Dendritic cell treated with granulocyte-macrophage colony-stimulating factor and Interleukin-4, amounts not matched to agents 40 ng/mL and 50 ng/mL, for 4 days (primary cell): ENCODE results near the gene MACROD2.

Experiments
- H3K27ac Mint-ChIP-seq: one replicate; pipeline ENCODE4 v1.8.0; 2022; ENCODE audit warnings: mild to moderate bottlenecking, mixed read lengths
- H3K27me3 Mint-ChIP-seq: one replicate; pipeline ENCODE4 v1.8.0; 2022; ENCODE audit warnings: mild to moderate bottlenecking, mixed read lengths
- H3K36me3 Mint-ChIP-seq: one replicate; pipeline ENCODE4 v1.8.0; 2022; ENCODE audit warnings: low read depth, mixed read lengths
- H3K4me1 Mint-ChIP-seq: one replicate; pipeline ENCODE4 v1.8.0; 2022; ENCODE audit warnings: low read depth, mixed read lengths
- H3K4me3 Mint-ChIP-seq: one replicate; pipeline ENCODE4 v1.8.0; 2022; ENCODE audit warnings: mild to moderate bottlenecking, moderate library complexity, mixed read lengths
- H3K9me3 Mint-ChIP-seq: one replicate; pipeline ENCODE4 v1.8.0; 2022; ENCODE audit warnings: mixed read lengths
- intact Hi-C: fragments of 100-400 bp; cut with micrococcal nuclease; formaldehyde crosslinking; loops from one replicate; pipeline ENCODE4 v1.15.0; 2022

MACROD2 gene

DNA sequence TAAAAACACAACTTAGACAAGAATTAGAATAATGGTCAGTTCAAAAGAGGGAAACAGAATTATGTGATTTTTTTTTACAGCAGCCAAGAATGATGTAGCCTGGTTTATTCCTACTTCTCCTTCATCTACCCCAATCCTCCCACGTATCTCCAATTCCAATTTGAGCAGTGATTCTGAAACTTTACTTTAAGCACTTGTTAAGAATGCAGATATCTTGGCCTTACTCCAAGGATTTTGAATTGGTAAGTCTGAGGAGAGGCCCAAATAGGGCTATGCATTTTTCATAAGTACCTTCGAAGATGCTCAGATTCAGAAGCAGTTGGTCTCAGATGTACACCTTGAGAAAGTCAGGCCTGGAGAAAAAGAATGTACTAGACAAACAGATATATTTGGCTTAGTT is 575.5 kb downstream of the MACROD2 start:
- H3K9me3 Mint-ChIP-seq = peaks cover 10% of the 10 kb centered on the region
- H3K27ac Mint-ChIP-seq = no peak overlapping the region
- no peaks in the 10 kb centered on the region for H3K36me3 Mint-ChIP-seq
- no peaks in the 10 kb centered on the region for H3K27me3 Mint-ChIP-seq
- no peak overlapping the region for H3K4me3 Mint-ChIP-seq
- H3K4me1 Mint-ChIP-seq = no peaks in the 10 kb centered on the region
- intact Hi-C loops = no loop called here

DNA sequence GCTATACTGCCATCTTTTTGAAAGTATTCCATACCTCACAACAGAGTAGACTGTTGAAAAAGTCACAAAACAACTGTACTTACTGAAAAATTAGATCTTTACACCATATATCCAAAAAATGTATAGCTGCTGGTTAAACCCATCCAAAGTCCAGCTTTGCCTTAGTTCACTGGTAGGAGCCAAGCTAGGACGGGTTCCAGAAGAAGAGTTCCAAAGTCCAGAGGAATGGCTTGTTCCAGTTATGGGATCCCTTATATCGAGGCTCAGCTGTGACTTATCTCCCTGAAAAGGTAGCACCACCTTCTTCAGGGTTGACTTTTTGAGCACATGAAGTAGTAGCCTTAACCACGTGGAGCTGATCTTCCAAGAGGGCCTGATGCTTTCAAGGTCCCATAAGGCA is 578.4 kb downstream of the MACROD2 start:
- H3K9me3 Mint-ChIP-seq = peaks cover 6% of the 10 kb centered on the region
- no peaks in the 10 kb centered on the region for H3K27me3 Mint-ChIP-seq
- H3K36me3 Mint-ChIP-seq = no peaks in the 10 kb centered on the region
- no peak overlapping the region for H3K4me3 Mint-ChIP-seq
- no peaks in the 10 kb centered on the region for H3K4me1 Mint-ChIP-seq
- intact Hi-C loops = no loop called here
- no peak overlapping the region for H3K27ac Mint-ChIP-seq

DNA sequence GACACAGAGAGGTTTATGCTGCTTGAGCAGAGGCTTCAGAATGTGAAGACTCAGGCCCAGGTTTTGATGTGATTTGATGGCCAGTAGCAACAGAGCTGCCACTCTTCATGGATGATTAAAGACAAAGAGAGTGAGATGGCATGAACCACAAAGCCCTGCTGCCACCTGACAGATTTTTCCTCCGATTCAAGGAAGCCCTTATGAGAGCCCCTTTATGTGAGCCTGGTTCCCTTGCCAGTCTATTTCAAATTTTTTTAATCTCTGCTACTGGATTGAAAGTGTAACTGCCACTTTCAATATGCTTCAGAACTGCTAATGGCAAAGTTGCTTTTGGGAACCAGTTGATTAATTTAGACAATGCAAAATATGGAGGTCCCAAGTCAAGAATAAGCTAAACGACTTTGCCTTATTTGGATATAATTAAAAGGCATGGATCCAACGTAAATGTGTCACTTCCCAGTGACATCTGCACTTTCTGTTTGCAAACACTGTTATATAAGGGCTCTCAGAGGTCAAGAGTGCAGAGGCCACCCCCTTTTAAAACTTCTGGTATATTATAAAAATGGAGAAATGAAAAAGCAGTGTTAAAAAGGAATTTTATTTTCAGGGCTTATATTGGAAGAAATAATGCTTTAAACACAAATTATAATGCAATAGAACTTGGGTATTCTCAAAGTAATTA is 581.0 kb downstream of the MACROD2 start:
- H3K27ac Mint-ChIP-seq = no peak overlapping the region
- H3K4me3 Mint-ChIP-seq = no peak overlapping the region
- H3K27me3 Mint-ChIP-seq = no peaks in the 10 kb centered on the region
- intact Hi-C loops = no loop called here
- H3K36me3 Mint-ChIP-seq = no peaks in the 10 kb centered on the region
- H3K4me1 Mint-ChIP-seq = no peaks in the 10 kb centered on the region
- H3K9me3 Mint-ChIP-seq = peaks cover 8% of the 10 kb centered on the region

DNA sequence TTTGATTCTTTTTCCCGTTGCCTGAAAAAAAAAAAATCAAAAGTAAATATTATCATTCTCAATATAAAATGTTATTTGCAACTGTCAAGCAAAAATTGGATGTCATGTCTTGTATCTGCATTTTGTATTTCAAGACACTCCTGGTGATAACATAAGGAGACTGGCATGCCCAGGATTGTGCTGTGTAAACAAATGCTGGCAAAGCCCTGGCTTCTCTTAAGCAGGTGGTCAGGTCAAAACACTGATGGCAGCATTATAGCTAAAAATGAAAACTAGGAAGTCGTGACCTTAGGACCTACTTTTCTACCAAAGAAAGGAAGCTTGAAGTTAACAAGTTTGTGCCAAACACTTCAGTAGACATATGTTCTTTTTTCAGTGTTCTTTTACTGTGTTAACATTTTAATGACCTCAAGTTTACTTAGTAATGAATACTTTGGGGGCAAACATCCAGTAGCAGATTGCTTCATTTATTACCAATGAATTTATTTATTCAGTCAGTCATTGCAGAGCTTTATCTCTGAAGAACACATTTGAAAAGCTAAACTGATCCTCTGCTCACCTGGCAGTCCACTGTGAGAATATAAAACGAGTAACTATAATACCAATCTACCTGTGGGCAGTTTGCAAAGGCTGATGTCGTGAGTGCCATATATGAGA is 585.2 kb downstream of the MACROD2 start:
- Mint-ChIP-seq H3K4me3 (no peak overlapping the region), H3K27ac (no peak overlapping the region), H3K27me3 (no peaks in the 10 kb centered on the region), H3K4me1 (no peaks in the 10 kb centered on the region), H3K36me3 (no peaks in the 10 kb centered on the region), H3K9me3 (peaks cover 15% of the 10 kb centered on the region)
- intact Hi-C loops = no loop called here

DNA sequence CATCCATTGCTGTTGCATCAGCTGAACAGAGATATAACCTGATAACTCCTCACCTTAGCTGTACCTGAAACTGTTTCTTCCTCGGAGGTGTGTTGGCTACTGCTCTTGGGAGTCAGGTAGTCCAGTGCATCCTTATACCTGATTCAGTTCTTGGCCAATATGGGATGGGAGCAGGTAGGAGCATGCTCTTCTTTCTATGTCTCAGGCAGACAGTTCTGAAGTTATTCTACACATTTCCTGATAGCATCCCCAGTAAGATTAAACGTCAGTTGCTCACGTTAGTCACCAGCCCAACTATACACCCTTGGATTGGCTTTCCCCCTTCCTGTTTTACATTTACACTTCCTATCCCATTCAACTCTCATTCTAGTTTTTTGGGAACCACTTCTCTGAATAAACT is 586.4 kb downstream of the MACROD2 start:
- no peaks in the 10 kb centered on the region for H3K36me3 Mint-ChIP-seq
- H3K4me3 Mint-ChIP-seq = no peak overlapping the region
- H3K4me1 Mint-ChIP-seq = no peaks in the 10 kb centered on the region
- peaks cover 15% of the 10 kb centered on the region for H3K9me3 Mint-ChIP-seq
- no peaks in the 10 kb centered on the region for H3K27me3 Mint-ChIP-seq
- H3K27ac Mint-ChIP-seq = no peak overlapping the region
- intact Hi-C loops = no loop called here

DNA sequence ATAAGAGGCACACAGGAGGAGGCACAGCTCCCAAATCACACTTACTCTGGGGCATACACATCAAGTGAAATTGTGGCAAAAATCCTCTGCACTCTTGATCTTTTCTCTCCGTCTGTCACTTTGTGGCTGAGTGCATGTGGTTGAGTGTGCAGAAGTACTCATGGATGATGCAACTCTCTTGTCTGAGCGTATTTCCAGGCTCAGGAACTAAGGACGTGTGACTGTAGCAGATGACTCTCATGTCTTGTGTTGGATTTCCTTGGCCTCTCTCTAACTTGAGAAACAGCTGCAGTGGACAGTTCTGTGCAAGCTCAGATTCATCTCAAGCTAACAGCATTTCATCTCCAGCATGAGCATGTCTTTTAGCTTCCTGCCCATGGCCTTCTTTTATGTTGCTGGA is 587.5 kb downstream of the MACROD2 start:
- no peak overlapping the region for H3K27ac Mint-ChIP-seq
- no peak overlapping the region for H3K4me3 Mint-ChIP-seq
- H3K27me3 Mint-ChIP-seq = no peaks in the 10 kb centered on the region
- intact Hi-C loops = no loop called here
- H3K36me3 Mint-ChIP-seq = no peaks in the 10 kb centered on the region
- no peaks in the 10 kb centered on the region for H3K4me1 Mint-ChIP-seq
- H3K9me3 Mint-ChIP-seq = peaks cover 15% of the 10 kb centered on the region

DNA sequence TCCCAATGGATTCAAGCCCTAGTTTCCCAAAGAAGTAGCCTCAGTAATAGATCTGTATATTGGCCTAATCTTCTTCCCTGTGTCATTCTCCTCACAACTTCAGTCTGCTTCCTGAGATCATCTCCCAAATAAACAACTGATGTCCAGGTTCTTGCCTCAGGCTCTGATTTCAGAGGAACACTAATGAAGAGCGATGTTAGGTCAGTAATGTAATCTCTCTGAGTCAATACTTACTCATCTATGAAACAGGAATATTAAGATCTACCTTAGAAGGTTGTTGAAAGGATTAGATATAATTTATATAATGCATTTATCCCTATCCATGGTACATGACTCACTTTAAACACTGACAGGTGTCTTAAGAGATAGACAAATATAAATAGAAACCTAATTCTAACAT is 588.1 kb downstream of the MACROD2 start:
- Mint-ChIP-seq H3K27me3 (no peaks in the 10 kb centered on the region), H3K4me1 (no peaks in the 10 kb centered on the region), H3K9me3 (peaks cover 20% of the 10 kb centered on the region), H3K4me3 (no peak overlapping the region), H3K27ac (no peak overlapping the region), H3K36me3 (no peaks in the 10 kb centered on the region)
- intact Hi-C loops = no loop called here

DNA sequence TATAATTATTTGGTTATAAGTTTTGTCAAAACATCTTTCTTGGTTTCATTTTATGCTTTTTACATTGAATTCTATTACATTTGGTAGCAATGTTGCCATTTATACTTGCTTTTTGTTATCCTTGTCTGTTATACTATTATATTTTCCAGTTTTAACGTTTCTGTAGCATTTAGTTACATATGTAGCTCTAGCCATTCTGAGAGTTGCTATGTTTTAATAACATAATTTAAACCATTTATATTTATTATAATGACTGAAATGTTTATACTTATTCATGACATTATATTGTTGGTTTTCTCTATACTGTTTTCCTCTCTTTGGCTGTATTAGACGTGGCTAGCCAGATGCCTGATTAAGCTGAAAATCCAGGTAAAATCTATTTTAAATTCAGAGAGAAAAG is 594.1 kb downstream of the MACROD2 start:
- no peaks in the 10 kb centered on the region for H3K36me3 Mint-ChIP-seq
- intact Hi-C loops = no loop called here
- no peak overlapping the region for H3K4me3 Mint-ChIP-seq
- no peak overlapping the region for H3K27ac Mint-ChIP-seq
- H3K9me3 Mint-ChIP-seq = peaks cover 19% of the 10 kb centered on the region
- no peaks in the 10 kb centered on the region for H3K27me3 Mint-ChIP-seq
- no peaks in the 10 kb centered on the region for H3K4me1 Mint-ChIP-seq

DNA sequence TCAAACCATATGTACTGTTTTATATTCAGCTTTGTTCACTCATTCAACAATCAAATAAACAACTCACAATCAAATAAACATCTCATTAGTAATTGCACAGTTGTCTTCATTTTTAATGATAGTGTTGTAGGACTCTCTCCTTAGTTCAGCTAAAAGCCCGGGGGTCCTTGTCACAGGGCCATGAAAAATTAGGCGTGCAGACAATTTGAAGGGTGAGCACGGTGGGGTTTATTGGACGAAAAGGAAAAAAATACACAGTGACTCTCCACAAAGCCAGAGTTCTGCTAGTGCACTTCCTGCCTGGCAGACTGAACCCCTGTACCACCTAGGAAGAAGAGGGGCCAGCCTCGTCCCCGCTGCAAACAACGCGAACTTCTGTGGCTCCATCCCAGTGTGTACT is 599.7 kb downstream of the MACROD2 start:
- Mint-ChIP-seq H3K4me1 (no peaks in the 10 kb centered on the region), H3K27ac (no peak overlapping the region)
- intact Hi-C loops = no loop called here

DNA sequence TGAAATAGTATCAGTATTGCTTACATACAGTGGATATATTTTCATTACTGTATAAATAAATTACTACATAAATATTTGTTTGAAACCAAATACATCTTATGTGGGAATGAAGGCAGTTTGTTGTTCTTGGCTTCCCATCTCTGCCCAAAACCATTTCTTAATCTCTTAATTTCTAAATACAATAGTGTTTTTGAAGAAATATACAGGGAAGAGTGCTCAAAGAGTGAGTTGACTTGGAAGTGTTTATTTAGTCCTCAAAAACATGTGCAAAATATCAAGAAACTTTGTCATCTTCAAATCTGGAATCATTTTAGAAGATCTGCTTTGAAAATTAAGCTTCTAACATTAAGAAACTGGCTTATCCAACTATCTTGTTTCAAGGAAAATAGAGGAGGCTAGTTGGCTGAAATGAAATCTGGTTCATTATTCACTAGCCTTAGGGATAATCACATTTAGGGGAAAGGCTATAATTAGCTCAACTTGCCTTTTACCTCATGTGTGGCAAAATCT is 601.9 kb downstream of the MACROD2 start:
- H3K4me3 Mint-ChIP-seq = no peak overlapping the region
- intact Hi-C loops = no loop called here
- no peaks in the 10 kb centered on the region for H3K36me3 Mint-ChIP-seq
- H3K27ac Mint-ChIP-seq = no peak overlapping the region
- no peaks in the 10 kb centered on the region for H3K27me3 Mint-ChIP-seq
- H3K9me3 Mint-ChIP-seq = peaks cover 19% of the 10 kb centered on the region
- no peaks in the 10 kb centered on the region for H3K4me1 Mint-ChIP-seq

More for the DNA sequence above, 599.7 kb downstream of the MACROD2 start:
- H3K4me3 Mint-ChIP-seq = no peak overlapping the region
- no peaks in the 10 kb centered on the region for H3K36me3 Mint-ChIP-seq
- no peaks in the 10 kb centered on the region for H3K27me3 Mint-ChIP-seq
- H3K9me3 Mint-ChIP-seq = peaks cover 30% of the 10 kb centered on the region

DNA sequence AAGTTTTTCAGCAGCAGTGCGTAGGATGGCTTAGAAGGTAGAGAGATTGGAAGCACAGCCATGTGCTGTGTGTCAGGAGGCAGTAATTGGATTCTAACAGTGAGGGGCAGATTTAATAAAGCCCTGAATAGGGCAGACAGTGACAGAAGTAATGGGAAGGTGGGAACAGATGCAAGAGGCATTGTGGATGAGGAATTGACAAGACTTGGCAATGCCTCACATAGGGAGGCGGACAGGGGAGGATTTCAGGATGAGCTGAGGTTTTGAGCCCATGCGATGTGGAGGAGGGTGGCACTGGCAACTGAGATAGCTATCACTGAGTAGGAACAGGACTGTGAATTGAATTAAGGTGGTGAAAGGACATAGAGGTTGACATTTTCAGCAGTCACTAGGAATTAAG is 604.3 kb downstream of the MACROD2 start:
- Mint-ChIP-seq H3K27ac (no peak overlapping the region), H3K4me1 (no peaks in the 10 kb centered on the region), H3K9me3 (peaks cover 19% of the 10 kb centered on the region), H3K36me3 (no peaks in the 10 kb centered on the region), H3K4me3 (no peak overlapping the region), H3K27me3 (no peaks in the 10 kb centered on the region)
- intact Hi-C loops = no loop called here

DNA sequence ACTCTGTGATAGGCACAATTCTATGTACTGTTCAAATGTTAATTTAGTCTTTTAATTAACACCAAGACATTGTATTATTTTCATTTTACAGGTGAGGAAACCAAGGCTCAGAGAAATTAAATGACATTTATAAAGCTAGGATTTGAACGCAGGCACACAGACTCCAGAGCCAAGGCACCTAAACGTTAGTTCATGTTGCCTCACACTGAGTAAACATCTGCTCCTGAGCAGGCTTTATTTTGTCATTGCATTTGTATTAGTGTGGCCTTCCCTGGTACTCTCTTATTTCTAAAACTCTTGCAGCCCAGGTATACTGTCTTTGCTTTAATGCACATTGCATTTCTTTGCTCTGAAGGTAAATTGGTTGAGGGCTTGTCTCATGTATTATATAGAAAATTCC is 605.2 kb downstream of the MACROD2 start:
- H3K4me1 Mint-ChIP-seq = no peaks in the 10 kb centered on the region
- H3K27ac Mint-ChIP-seq = no peak overlapping the region
- H3K27me3 Mint-ChIP-seq = no peaks in the 10 kb centered on the region
- no peak overlapping the region for H3K4me3 Mint-ChIP-seq
- intact Hi-C loops = no loop called here
- peaks cover 11% of the 10 kb centered on the region for H3K9me3 Mint-ChIP-seq
- H3K36me3 Mint-ChIP-seq = no peaks in the 10 kb centered on the region

DNA sequence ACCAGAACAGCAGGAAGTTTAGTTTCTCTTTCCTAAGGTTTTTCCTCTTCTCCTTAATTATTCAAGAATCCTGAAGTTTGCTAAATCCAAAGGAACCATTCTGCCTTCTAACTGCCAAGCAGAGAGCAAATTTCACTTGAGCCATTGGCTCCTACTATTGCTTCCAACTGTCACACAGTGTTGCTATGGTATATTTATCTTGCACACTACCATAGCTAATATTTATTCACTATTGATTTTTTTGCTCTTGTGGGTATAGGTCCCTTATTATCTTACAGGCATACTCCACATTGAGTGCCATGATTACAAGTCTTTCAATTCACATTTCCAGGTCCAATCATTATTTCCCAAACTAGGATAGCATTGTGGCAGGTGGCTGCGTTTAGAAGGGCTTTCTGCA is 608.8 kb downstream of the MACROD2 start:
- no peak overlapping the region for H3K4me3 Mint-ChIP-seq
- no peaks in the 10 kb centered on the region for H3K27me3 Mint-ChIP-seq
- H3K9me3 Mint-ChIP-seq = peaks cover 27% of the 10 kb centered on the region
- H3K4me1 Mint-ChIP-seq = no peaks in the 10 kb centered on the region
- no peak overlapping the region for H3K27ac Mint-ChIP-seq
- intact Hi-C loops = no loop called here
- no peaks in the 10 kb centered on the region for H3K36me3 Mint-ChIP-seq

DNA sequence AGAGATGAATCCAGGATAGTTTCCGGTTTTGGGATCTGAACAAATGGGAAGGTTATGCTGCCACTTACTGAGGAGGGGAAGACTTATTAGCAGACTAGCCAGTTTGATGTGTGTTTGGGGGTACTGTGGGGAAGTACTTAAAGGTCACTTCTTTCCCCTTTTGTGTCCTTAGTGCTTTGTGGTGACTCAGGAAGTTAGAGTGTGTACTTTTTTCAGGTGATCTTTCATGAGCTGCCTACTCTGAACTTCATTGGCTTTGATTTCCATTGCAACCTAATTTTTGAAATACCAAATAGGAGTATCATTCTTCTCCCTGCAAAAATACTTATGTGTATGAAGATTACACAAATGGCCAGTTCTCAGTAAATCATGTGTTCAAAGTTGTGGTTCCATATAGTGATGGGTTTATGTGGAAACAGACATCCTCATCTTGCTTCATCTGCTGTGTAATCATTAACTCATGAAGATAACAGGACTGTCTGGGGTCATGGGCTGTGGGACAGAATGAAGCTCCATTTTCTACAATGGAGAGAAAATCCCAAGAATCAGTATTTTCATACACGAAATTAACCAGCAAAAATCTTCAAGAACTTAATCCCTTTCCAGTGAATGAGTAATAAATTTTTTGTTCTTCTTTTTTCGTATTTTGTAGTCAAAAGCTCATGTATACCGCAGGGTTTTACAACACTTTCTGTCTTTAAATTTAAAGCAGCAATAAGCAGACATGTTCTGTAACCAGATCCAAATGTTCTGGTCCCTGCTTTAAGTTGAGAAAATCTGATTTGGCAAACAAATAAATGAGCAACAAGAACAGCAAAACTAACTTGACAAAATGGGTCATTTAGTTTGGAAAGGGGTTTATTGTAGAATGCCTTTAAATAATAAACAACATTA is 614.3 kb downstream of the MACROD2 start:
- Mint-ChIP-seq H3K4me3 (no peak overlapping the region), H3K36me3 (no peaks in the 10 kb centered on the region), H3K9me3 (peaks cover 28% of the 10 kb centered on the region), H3K27me3 (no peaks in the 10 kb centered on the region), H3K27ac (no peak overlapping the region), H3K4me1 (no peaks in the 10 kb centered on the region)
- intact Hi-C loops = no loop called here
